ENCODE results near the gene NFATC2IP.

- TF ChIP-seq POLR2A (IDR thresholded peaks at IDR 0.05; ENCODE audit: low read depth, low read length) (no peak), ASH2L (IDR thresholded peaks at IDR 0.05; ENCODE audit: borderline replicate concordance, low read depth) (no peak), E2F4 (IDR thresholded peaks at IDR 0.05; ENCODE audit: low read depth, low read length) (no peak), MAX (IDR thresholded peaks at IDR 0.05; ENCODE audit: low read depth, low read length) (no peak), ZNF207 (IDR thresholded peaks at IDR 0.05; ENCODE audit: borderline replicate concordance) (no peak), CTCF (IDR thresholded peaks at IDR 0.05 in 2 of 3, conservative IDR thresholded peaks at IDR 0.05 in 1 of 3; ENCODE audit: control insufficient read depth in 2 of 3, extremely low read depth in 1 of 3, insufficient read depth in 1 of 3, low read depth in 3 of 3, low read length in 3 of 3) (no peak), NR2C1 (IDR thresholded peaks at IDR 0.05) (no peak), TAF1 (IDR thresholded peaks at IDR 0.05; ENCODE audit: borderline replicate concordance, low read depth, low read length) (no peak)
Measured at GRCh38 chr16:29012913-29013553, 62.3 kb downstream of the NFATC2IP start.
